Thyroid gland (tissue), 4 donors: ENCODE measurements around the gene GLCE.

Source experiments
- CTCF ChIP-seq, 6 experiments: fragments of 200-600 bp in 3 of 6; fragments of 450-650 bp in 3 of 6; sonication (generic) in 3 of 6; IDR thresholded peaks; one replicate each; pipeline ENCODE4 v1.5.1; 2016 to 2019; ENCODE audit warnings: antibody characterized with exemption in 6 of 6, mild to moderate bottlenecking in 2 of 6, inconsistent platforms in 1 of 6, moderate library complexity in 1 of 6
- POLR2A ChIP-seq, 2 donors: fragments of 450-650 bp; IDR thresholded peaks; one replicate each; pipeline ENCODE4 v1.6.1; 2017; ENCODE audit warnings: antibody characterized with exemption in 2 of 2, mild to moderate bottlenecking in 2 of 2, moderate library complexity in 1 of 2

- TF ChIP-seq CTCF (IDR thresholded peaks at IDR 0.05): no peak
- no peak for TF ChIP-seq POLR2A (IDR thresholded peaks at IDR 0.05)
These were observed 1.4 kb downstream of the GLCE start for GRCh38 chr15:69161878-69162213.
